Fibroblast of skin of abdomen (primary cell): ENCODE data around the gene CRAT.

Source experiments
- DNase-seq: peaks from one replicate; pipeline ENCODE4 v3.0.0-alpha.2; 2013

CRAT gene

GRCh38 chr9:129109952-129110739 lies 447 bp downstream of the CRAT start:
- DNase-seq, result no peak

GRCh38 chr9:129109537-129109903 lies 1.1 kb downstream of the CRAT start:
- no peak for DNase-seq

GRCh38 chr9:129108805-129109536 lies 1.6 kb downstream of the CRAT start:
- no peak for DNase-seq

- DNase-seq, result no peak
These were observed 2.3 kb downstream of the CRAT start for GRCh38 chr9:129108083-129108804.

- DNase-seq, result no peak
These were observed 2.9 kb downstream of the CRAT start for GRCh38 chr9:129107651-129108050.

GRCh38 chr9:129105857-129106694 lies 4.5 kb downstream of the CRAT start:
- DNase-seq, result no peak

GRCh38 chr9:129104051-129104450 lies 6.5 kb downstream of the CRAT start:
- no peak for DNase-seq

- no peak for DNase-seq
These were observed 7.0 kb downstream of the CRAT start for GRCh38 chr9:129103595-129103965.

- peak; percentile 53 for DNase-seq
These were observed 7.6 kb downstream of the CRAT start for GRCh38 chr9:129102791-129103594.

- no peak for DNase-seq
These were observed 8.5 kb downstream of the CRAT start for GRCh38 chr9:129102095-129102525.

GRCh38 chr9:129101279-129101678 lies 9.3 kb downstream of the CRAT start:
- no peak for DNase-seq

- no peak for DNase-seq
These were observed 10.0 kb downstream of the CRAT start for GRCh38 chr9:129100383-129101169.

GRCh38 chr9:129098328-129098727 lies 12.3 kb downstream of the CRAT start:
- DNase-seq, result no peak

GRCh38 chr9:129097671-129098306 lies 12.8 kb downstream of the CRAT start:
- DNase-seq, result no peak

- DNase-seq, result no peak
These were observed 14.7 kb downstream of the CRAT start for GRCh38 chr9:129095908-129096307.

GRCh38 chr9:129095170-129095667 lies 15.4 kb downstream of the CRAT start:
- DNase-seq, result no peak

- DNase-seq, result no peak
These were observed 16.0 kb downstream of the CRAT start for GRCh38 chr9:129094387-129095169.

- DNase-seq, result no peak
These were observed 16.8 kb downstream of the CRAT start for GRCh38 chr9:129093602-129094386.
